HG02973 (cell line): ENCODE data around the gene BCAS3.

Experiments
- ATAC-seq: cut with Tn5 transposase; IDR thresholded peaks from one replicate; pipeline ENCODE4 v1.9.1; 2021; ENCODE audit warnings: moderate library complexity; ENCODE audit not compliant: unreplicated experiment

BCAS3 gene

DNA sequence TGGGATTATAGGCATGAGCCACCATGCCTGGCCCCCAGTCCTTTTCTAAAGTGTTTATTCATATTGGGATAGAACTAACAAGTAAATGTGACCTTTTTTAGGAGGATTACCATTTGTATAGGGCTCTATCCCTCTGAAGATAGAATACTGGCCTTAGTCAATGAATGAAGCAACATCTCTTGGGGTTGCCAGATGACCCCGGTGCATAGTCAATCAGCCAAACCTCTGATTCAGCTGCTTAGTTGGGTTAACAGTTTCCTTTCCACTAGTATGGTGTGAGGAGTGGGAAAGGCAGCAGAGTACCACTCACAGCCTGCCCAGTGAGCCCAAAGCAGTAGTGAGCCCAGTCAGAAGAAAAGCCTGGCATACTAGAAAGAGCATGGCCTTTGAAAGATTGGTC is 627.4 kb downstream of the BCAS3 start:
- ATAC-seq = no peak

DNA sequence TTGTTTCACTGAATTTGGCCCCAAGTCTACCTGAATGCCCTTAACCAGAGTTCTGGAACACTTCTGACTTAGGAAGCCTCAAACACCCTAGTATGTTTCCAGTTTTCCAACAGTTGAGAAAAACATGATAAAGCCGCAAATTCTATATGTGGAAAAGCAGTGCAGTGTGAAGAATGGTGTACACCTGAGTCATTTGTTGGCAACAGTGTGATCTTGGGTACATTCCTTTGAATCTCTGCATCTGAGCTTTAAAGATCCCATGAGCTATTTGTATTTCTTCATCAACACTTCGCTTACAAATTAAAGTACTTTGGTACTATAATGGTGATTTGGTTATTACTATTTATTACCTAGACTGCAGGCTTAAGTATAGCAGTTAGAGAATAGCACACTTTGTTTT is 628.4 kb downstream of the BCAS3 start:
- no peak for ATAC-seq

DNA sequence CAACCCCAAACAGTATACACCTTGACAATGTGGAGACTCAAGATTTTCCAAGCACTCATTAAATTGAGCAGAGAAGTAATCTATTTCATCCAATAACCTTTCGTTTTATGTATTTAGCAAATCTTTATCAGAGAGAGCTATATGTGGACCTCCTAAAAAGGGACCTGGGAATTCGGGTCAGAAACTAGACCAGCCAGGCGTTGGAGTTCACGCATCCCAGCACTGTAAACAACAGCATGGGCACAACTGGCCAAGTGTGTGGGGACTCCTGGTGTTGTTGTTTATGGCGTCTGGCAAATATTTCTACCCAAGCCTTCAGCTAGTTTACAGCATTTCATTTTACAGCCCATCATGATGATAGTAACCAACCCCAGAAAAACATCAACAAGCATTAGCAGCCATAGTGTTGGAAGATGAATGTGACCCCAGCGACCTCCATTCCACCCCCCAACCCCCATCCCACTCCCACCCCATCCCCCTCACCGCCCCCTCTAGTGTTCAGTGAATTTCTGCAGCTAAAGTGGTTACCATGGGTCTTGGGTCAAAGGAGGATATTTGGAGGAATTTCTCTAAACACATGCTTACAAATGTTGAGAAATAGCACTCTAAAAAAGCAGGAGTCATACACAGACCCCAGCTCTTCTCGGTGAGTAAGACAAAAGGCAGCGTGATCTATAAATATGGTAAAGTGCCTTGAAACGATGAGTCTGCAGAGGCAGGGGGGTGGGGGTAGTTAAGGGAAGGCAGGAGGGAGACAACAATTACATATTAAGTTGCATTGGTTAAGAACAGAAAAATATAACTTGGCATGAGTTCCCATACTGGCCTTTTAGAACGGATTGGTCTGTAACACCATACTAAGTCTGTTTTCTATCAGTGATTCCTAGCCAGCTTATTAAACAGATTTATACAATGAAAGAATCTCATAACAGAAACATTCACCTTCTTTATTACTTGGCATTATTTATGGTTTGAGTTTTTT is 630.5 kb downstream of the BCAS3 start:
- ATAC-seq = no peak

- ATAC-seq = no peak
Measured at GRCh38 chr17:61309362-61310256, 632.0 kb downstream of the BCAS3 start.

DNA sequence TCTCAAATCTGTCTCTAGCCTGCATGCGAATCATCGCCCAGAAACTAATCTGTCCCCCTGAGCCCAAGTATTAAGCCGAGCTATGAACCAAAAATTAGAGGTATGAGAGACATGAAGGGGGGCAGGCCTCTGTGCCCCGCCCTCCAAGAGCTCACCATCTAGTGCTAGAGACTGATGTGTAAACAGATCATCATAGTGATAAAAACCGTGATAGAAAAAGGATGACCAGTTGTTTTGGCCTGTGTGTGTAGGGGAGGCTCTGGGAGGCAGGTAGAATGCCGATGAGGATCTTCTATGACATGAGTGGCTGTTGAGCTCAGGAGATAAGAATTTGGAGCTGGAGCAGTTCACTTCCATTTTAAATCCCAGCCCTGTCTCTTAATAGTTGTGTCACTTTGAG is 632.9 kb downstream of the BCAS3 start:
- no peak for ATAC-seq

DNA sequence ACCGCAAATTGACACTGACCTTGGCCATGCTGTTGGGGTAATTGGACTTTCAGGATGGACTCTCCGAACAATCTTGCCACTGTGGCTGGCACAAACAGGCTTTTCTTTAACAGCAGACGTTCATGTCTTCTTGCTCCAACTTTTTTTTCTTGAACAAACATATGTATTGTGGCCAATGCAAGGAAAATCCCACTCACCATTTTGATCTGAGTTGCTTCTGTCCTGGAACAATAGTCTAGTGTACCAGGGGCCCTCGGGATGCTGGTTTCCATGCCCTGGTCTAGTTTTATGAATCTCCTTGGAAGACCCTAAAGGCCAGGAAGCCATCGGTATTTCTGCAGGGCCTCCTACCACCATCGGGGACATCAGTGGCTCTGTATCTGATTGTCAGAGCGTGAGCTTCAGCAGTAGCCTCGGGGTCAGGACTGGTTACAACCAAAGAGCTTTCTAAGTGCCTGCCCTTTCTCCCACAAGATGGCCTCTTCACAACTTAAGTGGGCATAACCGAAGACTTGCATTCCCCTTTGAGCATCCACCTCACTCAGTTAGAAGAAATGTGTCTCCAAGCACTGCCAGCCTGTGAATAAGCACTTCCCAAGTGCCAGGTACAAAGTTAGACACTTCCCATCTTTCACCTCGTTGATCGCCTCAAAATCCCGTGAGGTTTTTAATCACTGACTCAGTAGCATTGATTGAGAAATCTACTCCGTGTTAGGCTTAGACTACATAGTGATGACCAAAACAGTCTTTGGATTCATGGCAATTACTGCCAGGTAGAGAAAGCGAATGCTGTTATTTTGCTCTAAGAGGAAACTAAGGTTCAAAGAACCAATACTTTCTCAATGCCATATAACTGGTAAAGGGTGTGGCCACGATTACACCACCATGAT is 635.0 kb downstream of the BCAS3 start:
- no peak for ATAC-seq

GRCh38 chr17:61313461-61314326 is 636.0 kb downstream of the BCAS3 start:
- ATAC-seq = no peak

- no peak for ATAC-seq
Measured at GRCh38 chr17:61314368-61315078, 636.9 kb downstream of the BCAS3 start.

GRCh38 chr17:61316633-61317032 is 639.0 kb downstream of the BCAS3 start:
- no peak for ATAC-seq

DNA sequence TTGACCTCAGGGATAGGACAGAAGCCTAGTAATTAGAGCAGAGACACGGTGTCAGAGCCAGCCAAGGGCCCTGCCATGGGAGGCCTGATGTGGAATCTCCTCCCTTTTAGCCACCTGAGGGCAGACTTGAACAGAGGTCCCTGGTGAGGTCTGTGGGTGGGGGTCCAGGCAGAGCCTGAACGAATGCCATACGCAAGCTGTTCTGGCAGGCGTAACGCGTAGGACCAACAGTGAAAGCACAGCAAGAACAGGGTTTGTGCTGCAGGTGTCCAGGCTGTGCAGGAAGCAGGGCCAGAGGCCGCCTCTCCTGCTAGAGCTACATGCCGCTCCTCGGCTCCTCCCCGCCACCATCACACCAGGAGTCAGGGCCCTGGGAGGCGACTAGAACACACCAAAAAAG is 640.1 kb downstream of the BCAS3 start:
- no peak for ATAC-seq

- ATAC-seq = no peak
Measured at GRCh38 chr17:61318684-61319098, 641.0 kb downstream of the BCAS3 start.

- ATAC-seq = no peak
Measured at GRCh38 chr17:61321344-61321743, 643.7 kb downstream of the BCAS3 start.

DNA sequence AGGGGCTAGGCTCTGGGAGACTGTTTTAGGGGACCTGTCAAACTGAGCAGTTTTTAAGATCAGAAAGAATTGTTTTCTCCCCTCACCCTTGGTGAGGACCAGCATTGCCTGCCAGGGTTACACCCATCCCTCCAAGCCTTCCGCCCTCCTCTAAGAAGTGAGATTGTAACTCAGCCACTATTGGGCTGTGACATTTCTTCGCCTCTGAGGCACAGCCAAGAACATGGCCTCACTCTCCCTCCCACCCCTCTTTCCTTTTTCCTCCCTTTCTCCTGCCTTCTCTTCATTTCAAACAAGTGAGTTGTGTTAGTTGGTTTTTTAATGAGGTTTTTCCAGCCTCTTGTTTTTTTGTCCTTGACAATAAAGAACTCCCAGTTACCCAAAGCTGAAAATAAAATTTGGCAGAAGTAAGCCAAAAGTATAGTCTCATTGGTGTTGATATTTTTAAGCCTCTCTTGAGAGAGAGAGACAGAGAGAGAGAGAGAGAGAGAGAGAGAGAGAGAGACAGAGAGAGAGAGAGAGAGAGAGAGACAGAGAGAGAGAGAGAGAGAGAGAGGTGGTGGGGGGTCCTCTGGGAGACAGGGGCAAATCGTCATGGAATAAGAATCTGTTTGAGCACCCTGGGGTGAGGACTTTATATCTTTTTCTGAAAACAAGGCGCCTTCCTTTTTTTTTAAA is 644.8 kb downstream of the BCAS3 start:
- ATAC-seq = no peak

- ATAC-seq = no peak
Measured at GRCh38 chr17:61323003-61323908, 645.6 kb downstream of the BCAS3 start.

DNA sequence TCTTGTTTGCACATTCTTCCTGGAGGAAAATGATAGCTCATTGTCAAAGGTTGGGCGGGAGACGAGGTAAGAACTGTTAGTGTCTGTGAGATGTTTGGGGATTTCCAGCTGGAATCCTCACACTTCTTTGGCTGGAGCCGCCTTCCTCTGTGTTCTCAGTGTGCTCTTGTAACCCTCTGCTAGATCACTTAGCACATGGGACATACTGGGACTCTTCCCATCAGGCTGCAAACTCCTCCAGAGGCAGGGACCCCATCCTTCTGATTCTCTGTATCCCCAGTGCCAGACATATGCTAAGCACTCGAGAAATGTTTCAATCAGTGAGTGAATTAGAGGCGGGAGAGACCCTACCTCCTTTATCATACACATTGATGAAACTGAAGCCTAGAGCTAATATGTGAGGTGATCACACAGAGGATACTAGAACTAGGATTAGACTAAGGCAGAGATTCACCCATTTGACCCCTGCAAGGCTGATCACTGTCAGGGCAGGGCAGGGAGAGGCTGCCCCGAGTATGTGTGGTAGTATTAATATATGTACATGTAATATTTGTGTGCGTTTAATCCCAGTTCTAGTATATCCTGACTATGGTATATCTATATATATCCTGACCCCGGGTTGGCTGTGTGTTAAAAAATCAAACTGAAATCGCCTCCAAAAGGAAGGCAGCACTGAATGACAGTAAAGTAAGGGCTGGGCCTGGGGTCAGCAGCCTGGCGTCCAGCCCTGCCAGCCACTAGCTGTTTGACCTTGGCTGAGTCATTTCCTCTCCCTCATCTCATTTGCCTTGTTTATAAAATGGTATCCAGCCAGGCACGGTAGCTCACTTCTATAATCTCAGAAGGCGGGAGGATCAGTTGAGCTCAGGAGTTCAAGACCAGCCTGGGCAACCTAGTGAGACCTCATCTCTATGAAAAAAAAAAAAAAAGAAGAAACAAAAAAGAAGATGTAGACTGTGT is 646.5 kb downstream of the BCAS3 start:
- no peak for ATAC-seq

- ATAC-seq = no peak
Measured at GRCh38 chr17:61324950-61325349, 647.3 kb downstream of the BCAS3 start.
